PC-3 (cell line): Measurements from ENCODE around the gene MRPS11.

Source experiments
- EZH2phosphoT487 ChIP-seq: fragments of 300-600 bp; sonication (generic); IDR thresholded peaks from 2 replicates; pipeline ENCODE4 v1.6.1; 2018; ENCODE audit warnings: mild to moderate bottlenecking, antibody characterized with exemption, low read length, borderline replicate concordance
- TF ChIP-seq, protein P1 (sequence below): fragments of 300-600 bp; sonication (generic); conservative IDR thresholded peaks from 2 replicates; pipeline ENCODE4 v1.5.1; 2017; ENCODE audit warnings: antibody characterized with exemption, low read depth, mild to moderate bottlenecking, low read length

DNA sequence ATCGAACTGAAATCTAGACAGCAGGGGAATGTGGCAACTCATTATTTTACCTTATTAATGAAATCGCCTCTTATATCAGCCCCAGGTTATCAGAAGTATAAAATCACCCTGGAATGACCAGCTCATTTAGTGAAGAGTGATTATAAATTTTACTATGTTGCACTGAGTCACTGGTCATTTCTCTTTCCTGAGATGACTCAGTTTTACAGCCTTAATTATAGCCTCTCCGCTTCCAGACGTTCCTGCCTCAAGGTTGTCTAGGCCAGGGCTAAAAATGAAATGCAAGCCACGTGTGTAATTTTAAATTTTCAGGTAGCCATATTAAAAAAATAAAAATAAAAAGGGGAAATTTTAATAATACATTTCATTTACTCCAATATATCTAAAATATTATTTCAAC, 45.7 kb downstream of the MRPS11 start:
- TF ChIP-seq, protein P1, sequence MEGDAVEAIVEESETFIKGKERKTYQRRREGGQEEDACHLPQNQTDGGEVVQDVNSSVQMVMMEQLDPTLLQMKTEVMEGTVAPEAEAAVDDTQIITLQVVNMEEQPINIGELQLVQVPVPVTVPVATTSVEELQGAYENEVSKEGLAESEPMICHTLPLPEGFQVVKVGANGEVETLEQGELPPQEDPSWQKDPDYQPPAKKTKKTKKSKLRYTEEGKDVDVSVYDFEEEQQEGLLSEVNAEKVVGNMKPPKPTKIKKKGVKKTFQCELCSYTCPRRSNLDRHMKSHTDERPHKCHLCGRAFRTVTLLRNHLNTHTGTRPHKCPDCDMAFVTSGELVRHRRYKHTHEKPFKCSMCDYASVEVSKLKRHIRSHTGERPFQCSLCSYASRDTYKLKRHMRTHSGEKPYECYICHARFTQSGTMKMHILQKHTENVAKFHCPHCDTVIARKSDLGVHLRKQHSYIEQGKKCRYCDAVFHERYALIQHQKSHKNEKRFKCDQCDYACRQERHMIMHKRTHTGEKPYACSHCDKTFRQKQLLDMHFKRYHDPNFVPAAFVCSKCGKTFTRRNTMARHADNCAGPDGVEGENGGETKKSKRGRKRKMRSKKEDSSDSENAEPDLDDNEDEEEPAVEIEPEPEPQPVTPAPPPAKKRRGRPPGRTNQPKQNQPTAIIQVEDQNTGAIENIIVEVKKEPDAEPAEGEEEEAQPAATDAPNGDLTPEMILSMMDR = no peak
- no peak for TF ChIP-seq EZH2phosphoT487
